K562 (cell line): ENCODE results near the gene BTBD18. TPM values are rescaled to one million over a fixed set of nuclear protein-coding genes. Genes with fewer than 3 reads are reported as not detected.

Experiments used
- ELF4 ChIP-seq: fragments of 450-650 bp; formaldehyde crosslinking; IDR thresholded peaks from 2 replicates; pipeline ENCODE4 v1.4.0; 2022; ENCODE audit warnings: missing genetic modification characterization
- GATAD2B ChIP-seq: fragments of 450-650 bp; IDR thresholded peaks from 2 replicates; pipeline ENCODE4 v1.6.1; 2017; ENCODE audit warnings: mild to moderate bottlenecking, borderline replicate concordance
- HBP1 ChIP-seq: fragments of 450-650 bp; formaldehyde crosslinking; IDR thresholded peaks from 2 replicates; pipeline ENCODE4 v1.4.0; 2022; ENCODE audit warnings: missing genetic modification characterization
- KLF1 ChIP-seq: fragments of 450-650 bp; IDR thresholded peaks from 2 replicates; pipeline ENCODE4 v1.6.1; 2016; ENCODE audit warnings: missing genetic modification characterization, missing compliant biosample characterization
- MAZ ChIP-seq, 2 experiments: fragments of 450-650 bp in 1 of 2; sonication (generic) in 1 of 2; formaldehyde crosslinking; IDR thresholded peaks in 1 of 2; conservative IDR thresholded peaks in 1 of 2; 2 replicates each; pipeline versions ENCODE4 v1.4.0 to v1.5.0; 2020; ENCODE audit warnings: mild to moderate bottlenecking in 1 of 2, missing genetic modification reagents in 1 of 2
- MNT ChIP-seq, 2 experiments: fragments of 450-650 bp; conservative IDR thresholded peaks; 2 replicates each; pipeline ENCODE4 v1.6.1; 2017; ENCODE audit warnings: mild to moderate bottlenecking in 2 of 2, moderate library complexity in 2 of 2
- NRF1 ChIP-seq, 2 experiments: fragments of 450-650 bp; IDR thresholded peaks in 1 of 2; conservative IDR thresholded peaks in 1 of 2; 2 replicates each; pipeline ENCODE4 v1.6.1; 2014; ENCODE audit warnings: mild to moderate bottlenecking in 2 of 2
- SMARCA4 ChIP-seq: fragments of 450-650 bp; IDR thresholded peaks from 2 replicates; pipeline ENCODE4 v1.6.1; 2016
- SOX6 ChIP-seq: fragments of 450-650 bp; IDR thresholded peaks from 2 replicates; pipeline ENCODE4 v1.6.1; 2014; ENCODE audit warnings: mild to moderate bottlenecking
- TAF9B ChIP-seq: fragments of 450-650 bp; IDR thresholded peaks from 2 replicates; pipeline ENCODE4 v1.6.1; 2018; ENCODE audit warnings: mild to moderate bottlenecking; ENCODE audit not compliant: partially characterized antibody
- TOE1 ChIP-seq, 2 experiments: fragments of 450-650 bp in 1 of 2; sonication (generic) in 1 of 2; formaldehyde crosslinking in 1 of 2; IDR thresholded peaks; 2 replicates each; pipeline versions ENCODE4 v1.7.1 to v1.8.0; 2016 to 2022; ENCODE audit warnings: borderline replicate concordance in 2 of 2, mild to moderate bottlenecking in 2 of 2, antibody characterized with exemption in 1 of 2, inconsistent platforms in 1 of 2, low read depth in 1 of 2, missing genetic modification reagents in 1 of 2, moderate library complexity in 1 of 2
- ZBTB40 ChIP-seq, 2 experiments: fragments of 450-650 bp in 1 of 2; sonication (generic) in 1 of 2; formaldehyde crosslinking in 1 of 2; IDR thresholded peaks; 2 replicates each; pipeline versions ENCODE4 v1.7.1 to v1.9.0; 2016 to 2022; ENCODE audit warnings: inconsistent platforms in 1 of 2, mild to moderate bottlenecking in 1 of 2, missing genetic modification reagents in 1 of 2
- ZNF551 ChIP-seq: fragments of 250-450 bp; sonication (Bioruptor Pico); IDR thresholded peaks from 2 replicates; pipeline ENCODE4 v1.5.0; 2021; ENCODE audit warnings: mild to moderate bottlenecking, moderate library complexity
- polyA plus RNA-seq, 8 experiments: library from polyadenylated mRNA; depleted of rRNA in 4 of 8; stranded (reverse) in 5 of 8; unstranded in 3 of 8; fragments of >200 nt; fragmentation: Nextera tagmentation in 2 of 8; fragmentation: Illumina TruSeq in 1 of 8; extraction: Ambion mirVana in 2 of 8; extraction: Trizol in 1 of 8; gene quantifications; 2 replicates each; pipeline versions ENCODE4 v1.2.1 to v1.2.3, GENCODE V29; 2011 to 2014; ENCODE audit warnings: inconsistent platforms in 1 of 8, missing spikeins in 1 of 8
- total RNA-seq, 7 experiments: library from RNA; depleted of rRNA in 6 of 7; stranded (reverse); fragments of >200 nt in 6 of 7; fragmentation: Illumina TruSeq in 2 of 7; extraction: Trizol in 2 of 7; gene quantifications; 2 replicates each; pipeline versions ENCODE4 v1.2.1 to v1.2.3, GENCODE V29; 2011 to 2021; ENCODE audit warnings: low replicate concordance in 1 of 7

BTBD18 gene
- total and polyA plus RNA-seq, 9 of the 15 experiments (the other 6 are each of a cell fraction or from before 2014, with no cell fraction given): 0.06 TPM; not detected in 8

DNA sequence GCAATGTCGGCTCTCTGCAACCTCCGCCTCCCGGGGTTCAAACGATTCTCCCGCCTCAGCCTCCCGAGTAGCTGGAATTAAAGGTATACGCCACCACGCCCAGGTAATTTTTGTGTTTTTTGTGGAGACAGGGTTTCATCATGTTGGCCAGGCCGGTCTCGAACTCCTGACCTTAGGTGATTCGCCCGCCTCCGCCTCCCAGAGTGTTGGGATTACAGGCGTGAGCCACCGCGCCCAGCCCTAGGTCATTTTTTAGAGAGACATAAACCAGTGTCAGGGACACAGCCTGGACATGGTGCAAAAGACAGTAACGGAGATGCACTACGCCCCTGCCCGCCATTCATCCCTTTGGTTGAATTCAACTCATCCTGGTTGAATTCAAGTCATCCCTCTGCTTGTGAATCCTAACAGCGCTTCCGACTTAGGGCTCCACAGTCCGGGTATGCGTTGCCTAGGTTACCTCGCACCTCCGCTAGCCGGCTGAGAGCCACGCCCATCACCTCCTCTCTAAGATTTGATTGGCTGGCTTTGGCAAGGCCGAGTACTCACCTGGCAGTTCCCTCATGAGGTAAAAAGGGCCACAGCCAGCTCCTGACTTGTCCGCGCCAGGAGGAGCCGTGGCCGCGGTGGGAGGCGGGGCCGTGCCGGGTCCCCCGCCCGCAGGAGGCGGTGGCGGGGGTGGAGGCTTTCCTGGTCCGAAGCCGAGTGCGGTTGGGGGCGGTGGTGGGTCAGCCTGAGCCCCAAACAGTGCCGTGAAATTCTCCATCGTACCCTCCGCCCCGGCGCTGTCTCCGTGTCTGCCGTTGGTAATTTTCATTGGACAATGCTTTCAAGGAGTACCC is 40.0 kb downstream of the BTBD18 start, which contains the start of gene MED19 (continued):
- TF ChIP-seq MNT (conservative IDR thresholded peaks at IDR 0.05) (peak in 1 of 2 experiments; percentile 81; a peak in 1 of 4 replicates), HBP1 (CRISPR knock-in tag) (0 out of 2 replicates have a peak, but pooled peaks have one; percentile 25), GATAD2B (no peak), NRF1 (conservative IDR thresholded peaks at IDR 0.05 in 1 of 2, IDR thresholded peaks at IDR 0.05 in 1 of 2) (peak in 1 of 2 experiments; percentile 40; a peak in 1 of 4 replicates), TAF9B (no peak), SMARCA4 (0 out of 2 replicates have a peak, but pooled peaks have one; percentile 29), ZNF551 (no peak), SOX6 (peak; percentile 40; the same call in 1 of the 2 replicates), ELF4 (CRISPR knock-in tag) (no peak), MAZ (CRISPR knock-in tag; conservative IDR thresholded peaks at IDR 0.05 in 1 of 2, IDR thresholded peaks at IDR 0.05 in 1 of 2) (peak; percentile 64 to 80; a peak in 3 of 4 replicates), KLF1 (tag) (0 out of 2 replicates have a peak, but pooled peaks have one; percentile 42), TOE1 (IDR thresholded peaks at IDR 0.05; ENCODE audit: borderline replicate concordance) (no peak), TOE1 (CRISPR knock-in tag; IDR thresholded peaks at IDR 0.05; ENCODE audit: borderline replicate concordance, low read depth) (no peak), ZBTB40 (IDR thresholded peaks at IDR 0.05) (no peak), ZBTB40 (CRISPR knock-in tag; IDR thresholded peaks at IDR 0.05) (0 out of 2 replicates have a peak, but pooled peaks have one; percentile 13)
